Fibroblast of villous mesenchyme (primary cell): Measurements from ENCODE around the gene KLHL15. TPM values are rescaled to one million over a fixed set of nuclear protein-coding genes. Genes with fewer than 3 reads are reported as not detected.

ENCODE experiments used
- DNase-seq: peaks from one replicate; pipeline ENCODE4 v3.0.0-alpha.2; 2010; ENCODE audit warnings: low read depth
- H3K4me3 ChIP-seq: 2 replicates; pipeline ENCODE4 v1.5.1; 2011; ENCODE audit warnings: low read depth, mild to moderate bottlenecking, low read length
- CTCF ChIP-seq: IDR thresholded peaks from 2 replicates; pipeline ENCODE4 v1.5.1; 2012; ENCODE audit warnings: low read depth, mild to moderate bottlenecking, low read length; ENCODE audit not compliant: insufficient read depth
- total RNA-seq: library from RNA; depleted of rRNA; stranded (reverse); fragments of >200 nt; gene quantifications from 2 replicates; pipeline ENCODE4 v1.2.3, GENCODE V29; 2012

KLHL15 gene
- total RNA-seq, 1 donor = 12.5 TPM

GRCh38 chrX:23938690-23939089, 88.3 kb downstream of the KLHL15 start:
- TF ChIP-seq CTCF = no peak
- no peak overlapping the region for H3K4me3 ChIP-seq
- no peak for DNase-seq

GRCh38 chrX:23937100-23937499, 89.9 kb downstream of the KLHL15 start:
- no peak for TF ChIP-seq CTCF
- no peak for DNase-seq

GRCh38 chrX:23936180-23936579, 90.8 kb downstream of the KLHL15 start:
- no peak for TF ChIP-seq CTCF
- H3K4me3 ChIP-seq = no peak overlapping the region
- DNase-seq = no peak

More at GRCh38 chrX:23937100-23937499, 89.9 kb downstream of the KLHL15 start:
- no peak overlapping the region for H3K4me3 ChIP-seq

- no peak for TF ChIP-seq CTCF
- DNase-seq = no peak
- no peak overlapping the region for H3K4me3 ChIP-seq
Observed at GRCh38 chrX:23935106-23935505, 91.9 kb downstream of the KLHL15 start.

Other genes starting within 250 kb of the KLHL15 start
- 71.7 and 81.8 TPM in 2 replicates for gene SAT1, start 244.0 kb downstream of the KLHL15 start, total RNA-seq
- gene APOO, start 119.2 kb downstream of the KLHL15 start, total RNA-seq = 7.4 and 13.0 TPM in 2 replicates
- not detected in 2 replicates for gene CXorf58, start 119.2 kb downstream of the KLHL15 start, total RNA-seq
- 256 and 355 TPM in 2 replicates for gene EIF2S3, start 27.8 kb upstream of the KLHL15 start, total RNA-seq
- 66.4 and 82.5 TPM in 2 replicates for gene ZFX, start 122.5 kb upstream of the KLHL15 start, total RNA-seq